H9 (cell line): ENCODE data around the gene NDUFS2. TPM values are rescaled to one million over a fixed set of nuclear protein-coding genes. Genes with fewer than 3 reads are reported as not detected.
A peak's percentile ranks its signal among the peaks of the same experiment; 100 is the strongest.

Source experiments
- DNase-seq: peaks from one replicate; pipeline ENCODE4 v3.0.0-alpha.2; 2017
- H2AFZ ChIP-seq: one replicate; pipeline ENCODE4 v1.6.1; 2013; ENCODE audit warnings: mild to moderate bottlenecking, low read length, control low read depth, moderate library complexity
- H2AK5ac ChIP-seq: 2 replicates; pipeline ENCODE4 v1.6.1; 2013; ENCODE audit warnings: low read length, control low read depth, mixed read lengths; ENCODE audit not compliant: insufficient read length
- H2BK120ac ChIP-seq: one replicate; pipeline ENCODE4 v1.6.1; 2013; ENCODE audit warnings: low read depth, mild to moderate bottlenecking, low read length, control low read depth, inconsistent platforms; ENCODE audit not compliant: poor library complexity, severe bottlenecking
- H2BK12ac ChIP-seq: 2 replicates; pipeline ENCODE4 v1.6.1; 2013; ENCODE audit warnings: low read length, control low read depth, mixed read lengths, low read depth; ENCODE audit not compliant: insufficient read length
- H2BK15ac ChIP-seq: 2 replicates; pipeline ENCODE4 v1.6.1; 2013; ENCODE audit warnings: low read depth, low read length, control low read depth
- H2BK20ac ChIP-seq: one replicate; pipeline ENCODE4 v1.6.1; 2013; ENCODE audit warnings: low read depth, mild to moderate bottlenecking, low read length, control low read depth, inconsistent platforms; ENCODE audit not compliant: poor library complexity, severe bottlenecking
- H2BK5ac ChIP-seq: 2 replicates; pipeline ENCODE4 v1.6.1; 2013; ENCODE audit warnings: low read length, control low read depth, mixed read lengths; ENCODE audit not compliant: insufficient read length
- H3K14ac ChIP-seq: 2 replicates; pipeline ENCODE4 v1.6.1; 2013; ENCODE audit warnings: low read length, control low read depth; ENCODE audit not compliant: insufficient read depth
- H3K18ac ChIP-seq: 2 replicates; pipeline ENCODE4 v1.6.1; 2013; ENCODE audit warnings: low read depth, mild to moderate bottlenecking, mixed read lengths, low read length, control low read depth; ENCODE audit not compliant: insufficient read length
- H3K23ac ChIP-seq: 2 replicates; pipeline ENCODE4 v1.6.1; 2013; ENCODE audit warnings: low read length, control low read depth, mixed read lengths, low read depth; ENCODE audit not compliant: insufficient read length
- H3K23me2 ChIP-seq: 2 replicates; pipeline ENCODE4 v1.6.1; 2013; ENCODE audit warnings: low read depth, mild to moderate bottlenecking, mixed read lengths, low read length, control low read depth; ENCODE audit not compliant: insufficient read length, poor library complexity, severe bottlenecking
- H3K27ac ChIP-seq: 2 replicates; pipeline ENCODE4 v1.5.1; 2013; ENCODE audit warnings: low read length, control low read depth, mixed read lengths, low read depth; ENCODE audit not compliant: insufficient read length
- H3K27me3 ChIP-seq: 2 replicates; pipeline ENCODE4 v1.6.1; 2013; ENCODE audit warnings: low read length, control low read depth, inconsistent platforms; ENCODE audit not compliant: insufficient read depth
- H3K4ac ChIP-seq: 2 replicates; pipeline ENCODE4 v1.6.1; 2013; ENCODE audit warnings: low read depth, mild to moderate bottlenecking, control low read depth, inconsistent platforms, low read length, moderate library complexity
- H3K4me1 ChIP-seq: 2 replicates; pipeline ENCODE4 v1.6.1; 2013; ENCODE audit warnings: low read length, control low read depth, inconsistent platforms; ENCODE audit not compliant: insufficient read depth
- H3K4me2 ChIP-seq: 2 replicates; pipeline ENCODE4 v1.6.1; 2013; ENCODE audit warnings: low read length, control low read depth, mixed read lengths; ENCODE audit not compliant: insufficient read length, insufficient read depth
- H3K56ac ChIP-seq: 2 replicates; pipeline ENCODE4 v1.6.1; 2013; ENCODE audit warnings: low read depth, mild to moderate bottlenecking, mixed read lengths, low read length, control low read depth; ENCODE audit not compliant: insufficient read length
- H3K79me1 ChIP-seq: 2 replicates; pipeline ENCODE4 v1.6.1; 2013; ENCODE audit warnings: low read depth, mild to moderate bottlenecking, moderate library complexity, low read length, control low read depth, inconsistent platforms; ENCODE audit not compliant: insufficient read depth, poor library complexity, severe bottlenecking
- H3K79me2 ChIP-seq: 2 replicates; pipeline ENCODE4 v1.6.1; 2013; ENCODE audit warnings: low read length, control low read depth, inconsistent platforms; ENCODE audit not compliant: insufficient read depth
- H3K9ac ChIP-seq: 2 replicates; pipeline ENCODE4 v1.6.1; 2013; ENCODE audit warnings: low read length, control low read depth, mixed read lengths; ENCODE audit not compliant: insufficient read length; ENCODE audit errors: extremely low read depth
- H3K9me3 ChIP-seq: one replicate; pipeline ENCODE4 v1.6.1; 2013; ENCODE audit warnings: low read depth, low read length, inconsistent platforms; ENCODE audit not compliant: control insufficient read depth
- H3T11ph ChIP-seq: one replicate; pipeline ENCODE4 v1.6.1; 2013; ENCODE audit warnings: mild to moderate bottlenecking, low read length, control low read depth, inconsistent platforms
- H4K20me1 ChIP-seq: one replicate; pipeline ENCODE4 v1.6.1; 2013; ENCODE audit not compliant: control insufficient read depth, insufficient read length, insufficient read depth
- H4K5ac ChIP-seq: 2 replicates; pipeline ENCODE4 v1.6.1; 2013; ENCODE audit warnings: low read depth, mild to moderate bottlenecking, mixed read lengths, low read length, control low read depth; ENCODE audit not compliant: insufficient read length
- H4K8ac ChIP-seq: replicated peaks from 2 replicates; pipeline ENCODE4 v1.6.1; 2013; ENCODE audit warnings: low read length, control low read depth, mixed read lengths, low read depth; ENCODE audit not compliant: insufficient read length
- H4K91ac ChIP-seq: 2 replicates; pipeline ENCODE4 v1.6.1; 2013; ENCODE audit warnings: low read depth, mild to moderate bottlenecking, moderate library complexity, mixed read lengths, low read length, control low read depth; ENCODE audit not compliant: insufficient read length
- H3K27ac Mint-ChIP-seq, 3 experiments: 2 replicates in 2 of 3; 3 replicates in 1 of 3; pipeline ENCODE4 v1.8.0; 2020 to 2021; ENCODE audit warnings: mixed read lengths in 3 of 3, mild to moderate bottlenecking in 1 of 3, moderate library complexity in 1 of 3
- H3K27me3 Mint-ChIP-seq: 2 replicates; pipeline ENCODE4 v1.8.0; 2021; ENCODE audit warnings: low read depth, mild to moderate bottlenecking, moderate library complexity, mixed read lengths
- H3K36me3 Mint-ChIP-seq, 3 experiments: 2 replicates in 2 of 3; 3 replicates in 1 of 3; pipeline ENCODE4 v1.8.0; 2020 to 2021; ENCODE audit warnings: low read depth in 3 of 3, mixed read lengths in 3 of 3; ENCODE audit not compliant: insufficient read depth in 1 of 3
- H3K4me1 Mint-ChIP-seq, 2 experiments: 2 replicates each; pipeline ENCODE4 v1.8.0; 2020; ENCODE audit warnings: mixed read lengths in 2 of 2
- H3K4me3 Mint-ChIP-seq, 2 experiments: 2 replicates in 1 of 2; 3 replicates in 1 of 2; pipeline ENCODE4 v1.8.0; 2020 to 2021; ENCODE audit warnings: mild to moderate bottlenecking in 2 of 2, mixed read lengths in 2 of 2, moderate library complexity in 1 of 2
- H3K9me3 Mint-ChIP-seq, 2 experiments: 2 replicates in 1 of 2; 3 replicates in 1 of 2; pipeline ENCODE4 v1.8.0; 2020; ENCODE audit warnings: mild to moderate bottlenecking in 2 of 2, mixed read lengths in 2 of 2, moderate library complexity in 1 of 2
- CTCF ChIP-seq: fragments of 200-600 bp; sonication (generic); conservative IDR thresholded peaks from 3 replicates; pipeline ENCODE4 v1.8.0; 2021; ENCODE audit warnings: antibody characterized with exemption, mild to moderate bottlenecking
- WGBS: extraction: QIAGEN DNeasy Blood & Tissue Kit; methylation state at CpG from one replicate; pipeline ENCODE4 v1.1.7; 2013; ENCODE audit warnings: missing lambda C conversion rate, low lambda C conversion rate, mixed read lengths; ENCODE audit not compliant: insufficient read length; ENCODE audit errors: extremely low coverage; 5-methylcytosine and 5-hydroxymethylcytosine counted together
- total RNA-seq: library from RNA; stranded (reverse); gene quantifications from 2 replicates; pipeline ENCODE4 v1.2.1, GENCODE V29; 2021

The NDUFS2 gene
- total RNA-seq, 1 experiment from 2014 or later: 84.5 TPM

GRCh38 chr1:161229896-161230295 lies 27.7 kb downstream of the NDUFS2 start:
- Mint-ChIP-seq H3K27ac (no peak overlapping the region), H3K9me3 (no peaks in the 10 kb centered on the region), H3K4me1 (peaks cover 23 to 29% of the 10 kb centered on the region in 2 experiments), H3K36me3 (peaks cover 18 to 22% (median 20%) of the 10 kb centered on the region in 3 experiments; a peak in 6 of 7 replicates), H3K4me3 (no peak overlapping the region), H3K27me3 (no peaks in the 10 kb centered on the region)
- Histone ChIP-seq H2BK120ac (no peak overlapping the region), H4K20me1 (no peaks in the 10 kb centered on the region), H3K23ac (no peak overlapping the region), H3K14ac (no peak overlapping the region), H2BK15ac (no peak overlapping the region), H2BK5ac (no peak overlapping the region), H3K79me1 (no peaks in the 10 kb centered on the region), H2BK20ac (no peak overlapping the region), H3K56ac (no peak overlapping the region), H3K9ac (no peak overlapping the region), H3K27me3 (no peaks in the 10 kb centered on the region), H2AFZ (no peak overlapping the region), H3K4ac (no peak overlapping the region), H3K27ac (no peak overlapping the region), H4K91ac (no peak overlapping the region), H3K23me2 (no peaks in the 10 kb centered on the region), H4K8ac (no peak overlapping the region), H4K5ac (no peak overlapping the region), H3K9me3 (no peaks in the 10 kb centered on the region), H3K4me1 (peaks cover 8% of the 10 kb centered on the region; the same call in 1 of the 2 replicates), H3K18ac (no peak overlapping the region), H3K4me2 (no peak overlapping the region), H2AK5ac (no peak overlapping the region), H3T11ph (no peak overlapping the region), H3K79me2 (no peaks in the 10 kb centered on the region), H2BK12ac (no peak overlapping the region)
- TF ChIP-seq CTCF: peak; percentile 49; the same call in 2 of the 3 replicates
- WGBS: no CpG with 5 or more reads among the region's 3 CpGs
- no peak for DNase-seq
